HL-60 (cell line): ENCODE results near the gene TMEM135.

Experiments
- CTCF ChIP-seq: IDR thresholded peaks from one replicate; pipeline ENCODE4 v1.5.1; 2011; ENCODE audit warnings: low read length, control low read depth, inconsistent platforms; ENCODE audit not compliant: insufficient read depth
- GABPA ChIP-seq: IDR thresholded peaks from 2 replicates; pipeline ENCODE4 v1.6.1; 2012; ENCODE audit warnings: low read depth
- POLR2AphosphoS5 ChIP-seq: IDR thresholded peaks from 2 replicates; pipeline ENCODE4 v1.6.1; 2012; ENCODE audit warnings: low read depth
- REST ChIP-seq: IDR thresholded peaks from 2 replicates; pipeline ENCODE4 v1.6.1; 2012; ENCODE audit warnings: low read depth; ENCODE audit not compliant: insufficient replicate concordance
- SPI1 ChIP-seq: IDR thresholded peaks from 2 replicates; pipeline ENCODE4 v1.6.1; 2012; ENCODE audit warnings: low read depth, mild to moderate bottlenecking, borderline replicate concordance

- TF ChIP-seq CTCF = no peak
- no peak for TF ChIP-seq SPI1
- TF ChIP-seq POLR2AphosphoS5 = no peak
- TF ChIP-seq REST = no peak
- no peak for TF ChIP-seq GABPA
These were observed 7.2 kb upstream of the TMEM135 start for GRCh38 chr11:87030458-87031054.
